ENCODE data around the gene ADTRP. TPM values are rescaled to one million over a fixed set of nuclear protein-coding genes. Genes with fewer than 3 reads are reported as not detected.

Gene ADTRP
- total RNA-seq, 1 experiment from 2014 or later: 0.86 TPM

DNA sequence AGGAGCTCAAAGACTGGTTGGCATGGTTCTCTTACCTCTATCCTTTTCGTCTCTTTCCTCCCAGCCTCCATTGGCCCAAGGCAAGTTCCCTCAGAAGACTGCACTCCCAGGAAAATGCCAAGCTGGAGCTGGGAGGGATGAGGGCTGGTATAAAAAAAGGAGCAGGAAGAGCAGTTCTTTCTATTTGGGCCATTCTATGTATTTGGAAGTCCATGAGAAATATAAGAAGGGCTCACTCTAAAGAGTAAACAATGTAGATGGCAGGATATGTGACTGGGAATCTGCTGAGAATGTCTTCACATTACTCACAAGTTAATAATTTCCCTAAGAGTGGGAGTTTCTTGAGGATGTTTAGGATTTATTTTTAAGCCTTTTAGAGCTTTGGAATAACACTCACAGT, 36.6 kb upstream of the ADTRP start:
- Histone ChIP-seq H3K9me2 (ENCODE audit: insufficient read depth) (no peaks in the 10 kb centered on the region), H3K9me3 (ENCODE audit: control insufficient read depth in 1 of 2, insufficient read depth in 1 of 2, low read depth in 1 of 2, low read length in 2 of 2) (no peaks in the 10 kb centered on the region), H2AFZ (ENCODE audit: low read depth, low read length, poor library complexity, severe bottlenecking) (no peak overlapping the region), H3K36me3 (ENCODE audit: control insufficient read depth in 1 of 2, insufficient read depth in 2 of 2, low read length in 2 of 2) (no peaks in the 10 kb centered on the region), H3K4me1 (ENCODE audit: control insufficient read depth in 1 of 2, insufficient read depth in 2 of 2, low read length in 2 of 2) (no peaks in the 10 kb centered on the region), H3K27me3 (ENCODE audit: insufficient read depth, low read length) (no peaks in the 10 kb centered on the region), H3K4me2 (ENCODE audit: low read length) (no peak overlapping the region), H4K20me1 (ENCODE audit: insufficient read depth) (no peaks in the 10 kb centered on the region), H3K27ac (ENCODE audit: low read depth, low read length) (no peak overlapping the region), H3K79me2 (ENCODE audit: insufficient read depth, low read length) (no peaks in the 10 kb centered on the region), H3K9ac (ENCODE audit: low read length) (no peak overlapping the region), H3K4me3 (replicated peaks in 1 of 2; ENCODE audit: low read depth in 1 of 2, low read length in 2 of 2) (no peak overlapping the region)
- ATAC-seq (no peak), DNase-seq (ENCODE audit: low read depth, low spot score) (no peak)
- intact Hi-C loops (cut with micrococcal nuclease): no loop called here
- ChIA-PET RAD21 (ENCODE audit: low non-redundant PET in 1 of 2, low total read pairs in 2 of 2, uncharacterized antibody in 2 of 2, unreplicated experiment in 2 of 2) (no interaction called here), POLR2A (no interaction called here), CTCF (no interaction called here)
- no TSS peak for BruUV-seq (replicated peaks)
- TF ChIP-seq ELF1 (IDR thresholded peaks at IDR 0.05; ENCODE audit: borderline replicate concordance, low read depth): no peak
- no peak for TF ChIP-seq JUND (IDR thresholded peaks at IDR 0.05)
- no peak for TF ChIP-seq EZH2 (IDR thresholded peaks at IDR 0.05)
- TF ChIP-seq, protein P1, sequence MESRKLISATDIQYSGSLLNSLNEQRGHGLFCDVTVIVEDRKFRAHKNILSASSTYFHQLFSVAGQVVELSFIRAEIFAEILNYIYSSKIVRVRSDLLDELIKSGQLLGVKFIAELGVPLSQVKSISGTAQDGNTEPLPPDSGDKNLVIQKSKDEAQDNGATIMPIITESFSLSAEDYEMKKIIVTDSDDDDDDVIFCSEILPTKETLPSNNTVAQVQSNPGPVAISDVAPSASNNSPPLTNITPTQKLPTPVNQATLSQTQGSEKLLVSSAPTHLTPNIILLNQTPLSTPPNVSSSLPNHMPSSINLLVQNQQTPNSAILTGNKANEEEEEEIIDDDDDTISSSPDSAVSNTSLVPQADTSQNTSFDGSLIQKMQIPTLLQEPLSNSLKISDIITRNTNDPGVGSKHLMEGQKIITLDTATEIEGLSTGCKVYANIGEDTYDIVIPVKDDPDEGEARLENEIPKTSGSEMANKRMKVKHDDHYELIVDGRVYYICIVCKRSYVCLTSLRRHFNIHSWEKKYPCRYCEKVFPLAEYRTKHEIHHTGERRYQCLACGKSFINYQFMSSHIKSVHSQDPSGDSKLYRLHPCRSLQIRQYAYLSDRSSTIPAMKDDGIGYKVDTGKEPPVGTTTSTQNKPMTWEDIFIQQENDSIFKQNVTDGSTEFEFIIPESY (IDR thresholded peaks at IDR 0.05; ENCODE audit: extremely low read depth, insufficient replicate concordance, low read length): no peak
- TF ChIP-seq, protein P2, sequence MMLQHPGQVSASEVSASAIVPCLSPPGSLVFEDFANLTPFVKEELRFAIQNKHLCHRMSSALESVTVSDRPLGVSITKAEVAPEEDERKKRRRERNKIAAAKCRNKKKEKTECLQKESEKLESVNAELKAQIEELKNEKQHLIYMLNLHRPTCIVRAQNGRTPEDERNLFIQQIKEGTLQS (IDR thresholded peaks at IDR 0.05): no peak
- TF ChIP-seq, protein P3, sequence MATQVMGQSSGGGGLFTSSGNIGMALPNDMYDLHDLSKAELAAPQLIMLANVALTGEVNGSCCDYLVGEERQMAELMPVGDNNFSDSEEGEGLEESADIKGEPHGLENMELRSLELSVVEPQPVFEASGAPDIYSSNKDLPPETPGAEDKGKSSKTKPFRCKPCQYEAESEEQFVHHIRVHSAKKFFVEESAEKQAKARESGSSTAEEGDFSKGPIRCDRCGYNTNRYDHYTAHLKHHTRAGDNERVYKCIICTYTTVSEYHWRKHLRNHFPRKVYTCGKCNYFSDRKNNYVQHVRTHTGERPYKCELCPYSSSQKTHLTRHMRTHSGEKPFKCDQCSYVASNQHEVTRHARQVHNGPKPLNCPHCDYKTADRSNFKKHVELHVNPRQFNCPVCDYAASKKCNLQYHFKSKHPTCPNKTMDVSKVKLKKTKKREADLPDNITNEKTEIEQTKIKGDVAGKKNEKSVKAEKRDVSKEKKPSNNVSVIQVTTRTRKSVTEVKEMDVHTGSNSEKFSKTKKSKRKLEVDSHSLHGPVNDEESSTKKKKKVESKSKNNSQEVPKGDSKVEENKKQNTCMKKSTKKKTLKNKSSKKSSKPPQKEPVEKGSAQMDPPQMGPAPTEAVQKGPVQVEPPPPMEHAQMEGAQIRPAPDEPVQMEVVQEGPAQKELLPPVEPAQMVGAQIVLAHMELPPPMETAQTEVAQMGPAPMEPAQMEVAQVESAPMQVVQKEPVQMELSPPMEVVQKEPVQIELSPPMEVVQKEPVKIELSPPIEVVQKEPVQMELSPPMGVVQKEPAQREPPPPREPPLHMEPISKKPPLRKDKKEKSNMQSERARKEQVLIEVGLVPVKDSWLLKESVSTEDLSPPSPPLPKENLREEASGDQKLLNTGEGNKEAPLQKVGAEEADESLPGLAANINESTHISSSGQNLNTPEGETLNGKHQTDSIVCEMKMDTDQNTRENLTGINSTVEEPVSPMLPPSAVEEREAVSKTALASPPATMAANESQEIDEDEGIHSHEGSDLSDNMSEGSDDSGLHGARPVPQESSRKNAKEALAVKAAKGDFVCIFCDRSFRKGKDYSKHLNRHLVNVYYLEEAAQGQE (IDR thresholded peaks at IDR 0.05; ENCODE audit: low read depth): no peak
- no peak for TF ChIP-seq EGR1 (IDR thresholded peaks at IDR 0.05; ENCODE audit: low read depth)
- TF ChIP-seq YY1 (IDR thresholded peaks at IDR 0.05; ENCODE audit: extremely low read depth, insufficient replicate concordance, low read depth, low read length): no peak
- TF ChIP-seq ZFX (IDR thresholded peaks at IDR 0.05): no peak
- TF ChIP-seq SRF (IDR thresholded peaks at IDR 0.05; ENCODE audit: low read depth): no peak
- TF ChIP-seq, protein P4, sequence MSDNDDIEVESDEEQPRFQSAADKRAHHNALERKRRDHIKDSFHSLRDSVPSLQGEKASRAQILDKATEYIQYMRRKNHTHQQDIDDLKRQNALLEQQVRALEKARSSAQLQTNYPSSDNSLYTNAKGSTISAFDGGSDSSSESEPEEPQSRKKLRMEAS (IDR thresholded peaks at IDR 0.05): no peak
- no peak for TF ChIP-seq ZNF274 (IDR thresholded peaks at IDR 0.05; ENCODE audit: low read depth, low read length)
- TF ChIP-seq CBX3 (IDR thresholded peaks at IDR 0.05; ENCODE audit: low read depth): no peak
- no peak for TF ChIP-seq RAD21 (IDR thresholded peaks at IDR 0.05; ENCODE audit: low read depth)
- TF ChIP-seq SP1 (IDR thresholded peaks at IDR 0.05; ENCODE audit: low read depth): no peak
- TF ChIP-seq POLR2A (IDR thresholded peaks at IDR 0.05; ENCODE audit: borderline replicate concordance, extremely low read depth, insufficient read depth, insufficient read length): no peak
- TF ChIP-seq SIN3A (IDR thresholded peaks at IDR 0.05; ENCODE audit: low read depth): no peak
- TF ChIP-seq, protein P5, sequence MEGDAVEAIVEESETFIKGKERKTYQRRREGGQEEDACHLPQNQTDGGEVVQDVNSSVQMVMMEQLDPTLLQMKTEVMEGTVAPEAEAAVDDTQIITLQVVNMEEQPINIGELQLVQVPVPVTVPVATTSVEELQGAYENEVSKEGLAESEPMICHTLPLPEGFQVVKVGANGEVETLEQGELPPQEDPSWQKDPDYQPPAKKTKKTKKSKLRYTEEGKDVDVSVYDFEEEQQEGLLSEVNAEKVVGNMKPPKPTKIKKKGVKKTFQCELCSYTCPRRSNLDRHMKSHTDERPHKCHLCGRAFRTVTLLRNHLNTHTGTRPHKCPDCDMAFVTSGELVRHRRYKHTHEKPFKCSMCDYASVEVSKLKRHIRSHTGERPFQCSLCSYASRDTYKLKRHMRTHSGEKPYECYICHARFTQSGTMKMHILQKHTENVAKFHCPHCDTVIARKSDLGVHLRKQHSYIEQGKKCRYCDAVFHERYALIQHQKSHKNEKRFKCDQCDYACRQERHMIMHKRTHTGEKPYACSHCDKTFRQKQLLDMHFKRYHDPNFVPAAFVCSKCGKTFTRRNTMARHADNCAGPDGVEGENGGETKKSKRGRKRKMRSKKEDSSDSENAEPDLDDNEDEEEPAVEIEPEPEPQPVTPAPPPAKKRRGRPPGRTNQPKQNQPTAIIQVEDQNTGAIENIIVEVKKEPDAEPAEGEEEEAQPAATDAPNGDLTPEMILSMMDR (IDR thresholded peaks at IDR 0.05 in 2 of 3, conservative IDR thresholded peaks at IDR 0.05 in 1 of 3; ENCODE audit: borderline replicate concordance in 1 of 3, insufficient read depth in 1 of 3, low read depth in 2 of 3, low read length in 2 of 3): no peak
- TF ChIP-seq TCF7L2 (IDR thresholded peaks at IDR 0.05; ENCODE audit: borderline replicate concordance, extremely low read depth, insufficient read depth, insufficient read length): no peak
- no peak for TF ChIP-seq POLR2AphosphoS5 (IDR thresholded peaks at IDR 0.05; ENCODE audit: low read depth, low read length)

Data from HCT116 (cell line).